Osteocyte (in vitro differentiated cells): Measurements from ENCODE around the gene TCL1B. TPM values are rescaled to one million over a fixed set of nuclear protein-coding genes. Genes with fewer than 3 reads are reported as not detected.
A peak's percentile ranks its signal among the peaks of the same experiment; 100 is the strongest.

Experiments used
- DNase-seq: peaks from one replicate; pipeline ENCODE4 v3.0.0; 2021; ENCODE audit warnings: mixed read lengths; ENCODE audit not compliant: unreplicated experiment; ENCODE audit errors: extremely low spot score
- H3K27ac Mint-ChIP-seq: one replicate; pipeline ENCODE4 v1.8.0; 2021; ENCODE audit warnings: mild to moderate bottlenecking, mixed read lengths; ENCODE audit not compliant: unreplicated experiment
- H3K27me3 Mint-ChIP-seq: one replicate; pipeline ENCODE4 v1.8.0; 2021; ENCODE audit warnings: mixed read lengths; ENCODE audit not compliant: unreplicated experiment
- H3K36me3 Mint-ChIP-seq: one replicate; pipeline ENCODE4 v1.8.0; 2021; ENCODE audit warnings: mixed read lengths; ENCODE audit not compliant: unreplicated experiment
- H3K4me1 Mint-ChIP-seq: one replicate; pipeline ENCODE4 v1.8.0; 2021; ENCODE audit warnings: mixed read lengths; ENCODE audit not compliant: unreplicated experiment
- H3K4me3 Mint-ChIP-seq: one replicate; pipeline ENCODE4 v1.8.0; 2021; ENCODE audit warnings: mild to moderate bottlenecking, moderate library complexity, mixed read lengths; ENCODE audit not compliant: unreplicated experiment
- H3K9me3 Mint-ChIP-seq: one replicate; pipeline ENCODE4 v1.8.0; 2021; ENCODE audit warnings: mixed read lengths; ENCODE audit not compliant: unreplicated experiment
- total RNA-seq: library from RNA; stranded (reverse); gene quantifications from 2 replicates; pipeline ENCODE4 v1.2.1, GENCODE V29; 2021
- TF ChIP-seq, protein P1 (sequence below): fragments of 200-600 bp; sonication (generic); IDR thresholded peaks from 2 replicates; pipeline ENCODE4 v1.5.0; 2021; ENCODE audit warnings: antibody characterized with exemption, mild to moderate bottlenecking, moderate library complexity

Gene TCL1B
- total RNA-seq, 1 donor from 2014 or later = not detected

DNA sequence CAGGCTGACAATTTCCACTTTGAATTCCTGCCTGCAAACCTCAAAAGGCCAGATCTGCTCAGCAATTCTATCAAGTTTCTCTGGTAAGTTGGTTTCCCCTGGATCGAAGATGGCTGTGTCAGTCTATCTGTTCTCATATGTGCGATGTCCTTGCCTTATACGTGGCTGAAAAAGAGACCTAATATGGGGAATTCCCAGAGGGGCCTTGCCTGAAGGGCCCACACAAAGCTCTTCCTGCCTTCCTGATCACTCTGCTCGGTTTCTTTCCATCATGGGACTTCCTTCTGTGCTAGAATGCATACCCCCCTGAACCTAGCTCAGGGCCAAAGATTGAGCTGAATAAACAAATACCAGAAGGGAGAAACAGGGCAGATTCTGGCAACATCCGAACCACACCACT, 13.2 kb downstream of the TCL1B start:
- Mint-ChIP-seq H3K27ac (peak overlapping the region; percentile 74), H3K4me3 (no peak overlapping the region), H3K4me1 (peaks cover 42% of the 10 kb centered on the region), H3K9me3 (peaks cover 3% of the 10 kb centered on the region), H3K27me3 (peaks cover 9% of the 10 kb centered on the region), H3K36me3 (no peaks in the 10 kb centered on the region)
- TF ChIP-seq, protein P1, sequence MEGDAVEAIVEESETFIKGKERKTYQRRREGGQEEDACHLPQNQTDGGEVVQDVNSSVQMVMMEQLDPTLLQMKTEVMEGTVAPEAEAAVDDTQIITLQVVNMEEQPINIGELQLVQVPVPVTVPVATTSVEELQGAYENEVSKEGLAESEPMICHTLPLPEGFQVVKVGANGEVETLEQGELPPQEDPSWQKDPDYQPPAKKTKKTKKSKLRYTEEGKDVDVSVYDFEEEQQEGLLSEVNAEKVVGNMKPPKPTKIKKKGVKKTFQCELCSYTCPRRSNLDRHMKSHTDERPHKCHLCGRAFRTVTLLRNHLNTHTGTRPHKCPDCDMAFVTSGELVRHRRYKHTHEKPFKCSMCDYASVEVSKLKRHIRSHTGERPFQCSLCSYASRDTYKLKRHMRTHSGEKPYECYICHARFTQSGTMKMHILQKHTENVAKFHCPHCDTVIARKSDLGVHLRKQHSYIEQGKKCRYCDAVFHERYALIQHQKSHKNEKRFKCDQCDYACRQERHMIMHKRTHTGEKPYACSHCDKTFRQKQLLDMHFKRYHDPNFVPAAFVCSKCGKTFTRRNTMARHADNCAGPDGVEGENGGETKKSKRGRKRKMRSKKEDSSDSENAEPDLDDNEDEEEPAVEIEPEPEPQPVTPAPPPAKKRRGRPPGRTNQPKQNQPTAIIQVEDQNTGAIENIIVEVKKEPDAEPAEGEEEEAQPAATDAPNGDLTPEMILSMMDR = no peak
- peak; percentile 48 for DNase-seq

DNA sequence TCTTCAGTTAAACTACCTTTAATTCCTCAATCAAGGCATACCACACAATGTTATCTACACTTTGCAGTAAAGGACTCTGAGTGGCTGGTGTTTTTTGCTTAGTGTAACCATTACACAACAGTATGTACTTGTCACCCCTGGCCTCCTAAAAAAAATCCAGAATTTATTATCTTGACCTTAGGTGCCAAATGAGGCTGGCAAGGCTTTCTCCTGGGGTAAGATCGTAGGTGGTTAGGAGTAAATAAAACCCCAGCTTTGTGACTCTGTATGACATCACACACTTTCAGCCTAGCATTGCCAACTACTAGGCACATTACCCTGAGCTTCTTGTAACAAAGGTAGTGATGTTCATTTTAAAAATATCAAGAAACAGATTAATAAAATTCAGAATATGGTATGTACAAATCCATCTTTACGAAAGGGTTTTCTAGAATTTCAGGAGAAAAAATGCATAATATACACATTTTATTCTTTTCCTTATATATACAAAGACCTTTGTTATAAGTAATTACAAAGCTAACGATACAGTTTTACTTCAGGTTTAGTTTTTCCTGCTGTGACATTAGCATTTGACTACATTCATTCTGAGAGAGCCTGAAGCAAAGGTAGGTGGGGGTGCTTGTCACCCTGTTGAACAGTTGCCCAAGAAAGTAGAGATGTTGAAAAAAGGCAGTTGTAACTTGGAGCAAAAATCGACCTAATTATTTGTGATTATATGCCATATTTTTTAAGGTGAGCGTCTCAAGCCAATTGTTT, 14.2 kb downstream of the TCL1B start:
- H3K4me3 Mint-ChIP-seq = no peak overlapping the region
- H3K4me1 Mint-ChIP-seq = peaks cover 42% of the 10 kb centered on the region
- H3K27me3 Mint-ChIP-seq = peaks cover 14% of the 10 kb centered on the region
- no peak for DNase-seq
- no peaks in the 10 kb centered on the region for H3K36me3 Mint-ChIP-seq
- H3K27ac Mint-ChIP-seq = peak overlapping the region; percentile 1
- TF ChIP-seq, protein P1 = no peak
- peaks cover 3% of the 10 kb centered on the region for H3K9me3 Mint-ChIP-seq

DNA sequence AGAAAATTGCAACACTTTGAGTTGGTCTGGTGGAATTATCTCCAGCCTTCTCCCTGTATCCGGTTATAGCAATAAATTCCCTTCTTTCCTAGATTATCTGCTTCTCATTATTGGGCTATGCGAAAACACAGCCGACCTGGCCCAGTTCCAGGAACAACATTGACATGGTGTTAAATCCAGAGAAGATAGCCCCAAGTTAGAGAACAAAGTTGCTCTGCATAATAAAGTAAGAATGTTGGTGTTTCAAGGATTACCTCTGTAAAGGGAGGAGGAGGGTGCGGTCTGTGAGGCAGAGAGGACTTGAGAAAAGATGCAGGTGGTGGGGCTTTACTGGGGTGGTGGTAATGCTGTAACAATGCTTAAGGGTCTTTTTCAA, 15.6 kb downstream of the TCL1B start:
- Mint-ChIP-seq H3K27me3 (peaks cover 14% of the 10 kb centered on the region), H3K4me1 (peaks cover 40% of the 10 kb centered on the region), H3K9me3 (peaks cover 3% of the 10 kb centered on the region), H3K4me3 (no peak overlapping the region), H3K36me3 (no peaks in the 10 kb centered on the region), H3K27ac (no peak overlapping the region)
- DNase-seq = no peak
- TF ChIP-seq, protein P1 = no peak

DNA sequence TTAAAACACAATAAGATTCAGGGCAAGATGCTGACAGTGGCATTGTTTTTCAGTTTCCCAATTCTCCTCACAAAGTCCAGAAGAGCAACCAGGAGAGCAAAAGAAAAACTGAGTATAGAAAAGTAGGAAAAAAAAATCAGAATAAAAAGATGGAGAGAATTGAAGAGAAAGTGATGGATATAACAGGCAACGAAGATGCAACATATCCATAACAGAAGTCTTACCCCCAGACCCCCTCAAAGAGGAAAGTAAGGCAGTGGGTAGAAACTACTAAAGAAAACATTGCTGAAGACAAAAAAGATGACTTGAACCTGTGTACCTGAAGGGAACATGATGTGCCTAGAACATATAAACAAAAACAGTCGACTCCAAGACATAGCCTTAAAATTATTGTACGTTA, 17.1 kb downstream of the TCL1B start:
- peaks cover 14% of the 10 kb centered on the region for H3K27me3 Mint-ChIP-seq
- H3K4me1 Mint-ChIP-seq = peaks cover 31% of the 10 kb centered on the region
- no peak overlapping the region for H3K4me3 Mint-ChIP-seq
- DNase-seq = no peak
- no peak overlapping the region for H3K27ac Mint-ChIP-seq
- no peaks in the 10 kb centered on the region for H3K36me3 Mint-ChIP-seq
- TF ChIP-seq, protein P1 = no peak
- peaks cover 3% of the 10 kb centered on the region for H3K9me3 Mint-ChIP-seq

DNA sequence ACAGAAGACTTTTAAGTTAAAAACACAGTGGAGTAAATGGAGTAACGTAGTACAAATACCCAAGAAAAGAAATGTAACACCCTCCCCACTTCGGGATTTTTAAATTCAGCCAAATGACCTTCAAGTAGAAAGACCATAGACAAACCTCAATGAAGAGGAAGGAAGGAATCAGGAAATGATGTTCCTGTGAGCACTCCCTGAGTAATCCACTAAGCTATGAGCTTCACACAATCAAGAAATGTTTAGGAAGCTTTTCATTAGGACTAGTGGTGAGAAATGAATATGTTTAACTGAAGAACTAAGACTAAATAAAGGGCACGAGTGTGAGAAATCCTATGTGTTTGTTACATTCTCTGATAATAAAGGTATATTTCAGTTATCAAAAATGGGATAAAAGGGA, 17.6 kb downstream of the TCL1B start:
- DNase-seq = no peak
- no peaks in the 10 kb centered on the region for H3K36me3 Mint-ChIP-seq
- peaks cover 3% of the 10 kb centered on the region for H3K9me3 Mint-ChIP-seq
- TF ChIP-seq, protein P1 = no peak
- no peak overlapping the region for H3K27ac Mint-ChIP-seq
- H3K27me3 Mint-ChIP-seq = peaks cover 15% of the 10 kb centered on the region
- peaks cover 29% of the 10 kb centered on the region for H3K4me1 Mint-ChIP-seq
- H3K4me3 Mint-ChIP-seq = no peak overlapping the region
